ENCODE data around the gene EFNA2. TPM values are rescaled to one million over a fixed set of nuclear protein-coding genes. Genes with fewer than 3 reads are reported as not detected.

EFNA2 gene
- total RNA-seq = not detected in 2 replicates

DNA sequence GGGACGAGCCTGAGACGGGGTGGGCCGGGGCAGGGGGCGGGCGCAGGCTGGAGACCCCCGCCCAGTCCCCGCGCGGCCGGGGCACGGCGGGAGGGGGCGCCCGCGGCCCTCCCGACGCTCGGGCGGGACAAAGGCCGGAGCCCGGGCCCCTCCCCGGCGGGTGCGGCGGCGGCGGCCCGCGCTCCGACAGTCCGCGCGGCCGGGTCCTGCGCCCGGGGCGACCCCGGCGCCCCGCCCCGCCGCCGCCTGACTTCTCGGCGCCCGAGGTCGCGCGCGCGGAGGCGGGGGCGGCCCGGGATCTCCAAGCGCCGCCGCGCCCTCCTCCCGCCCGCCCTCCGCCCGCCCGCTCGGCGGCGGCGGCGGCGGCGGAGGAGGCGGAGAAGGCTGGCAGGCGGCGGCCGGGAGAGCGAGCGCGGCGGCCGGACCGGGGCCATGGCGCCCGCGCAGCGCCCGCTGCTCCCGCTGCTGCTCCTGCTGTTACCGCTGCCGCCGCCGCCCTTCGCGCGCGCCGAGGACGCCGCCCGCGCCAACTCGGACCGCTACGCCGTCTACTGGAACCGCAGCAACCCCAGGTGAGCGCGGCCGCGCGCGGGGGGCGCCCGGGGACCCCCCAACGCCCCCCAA, at the start of gene EFNA2:
TSS of gene EFNA2 (plus strand) at position 137 of the 624 bp plus-strand sequence. CDS start at position 433, 296 bp downstream.
- intact Hi-C loops (cut with micrococcal nuclease) = no loop called here
- peaks cover 10% of the 10 kb centered on the region for H3K4me1 Mint-ChIP-seq
- no peaks in the 10 kb centered on the region for H3K9me3 Mint-ChIP-seq
- no peak for ATAC-seq (ENCODE audit: low read depth)
- H3K36me3 Mint-ChIP-seq (ENCODE audit: low read depth) = no peaks in the 10 kb centered on the region
- no peak within 1 kb of the TSS for H3K27ac Mint-ChIP-seq
- POLR2A ChIA-PET = no interaction called here
- DNase-seq = no peak
- TF ChIP-seq CTCF (IDR thresholded peaks at IDR 0.05) = no peak
- peaks cover 32% of the 10 kb centered on the region for H3K27me3 Mint-ChIP-seq
- peak within 1 kb of the TSS; percentile 70 for H3K4me3 Mint-ChIP-seq
- CTCF ChIA-PET = no interaction called here

DNA sequence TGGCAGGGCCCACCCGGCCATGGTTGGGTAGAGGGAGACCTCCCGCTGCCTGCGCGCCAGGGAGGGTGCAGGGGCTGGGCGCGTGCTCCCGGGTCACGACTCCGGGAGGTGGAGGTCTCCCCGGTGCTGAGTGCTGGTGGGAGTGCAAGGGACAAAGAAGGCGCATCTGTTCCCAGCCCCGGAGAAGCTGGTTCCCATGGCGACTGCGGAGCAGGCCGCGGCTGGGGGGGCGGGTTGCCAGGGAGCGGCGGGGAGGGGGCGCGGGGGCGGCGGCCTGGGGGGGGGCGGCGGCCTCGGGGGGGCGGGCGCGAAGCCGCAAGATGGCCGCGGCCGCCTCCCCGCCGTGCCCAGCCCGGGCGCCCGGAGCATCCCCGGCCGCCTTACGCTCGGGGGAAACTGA, 49.1 kb upstream of the EFNA2 start:
- Mint-ChIP-seq H3K27me3 (peaks cover 7% of the 10 kb centered on the region), H3K4me1 (peaks cover 24% of the 10 kb centered on the region), H3K27ac (no peak overlapping the region), H3K9me3 (no peaks in the 10 kb centered on the region), H3K4me3 (no peak overlapping the region), H3K36me3 (ENCODE audit: low read depth) (no peaks in the 10 kb centered on the region)
- ATAC-seq (ENCODE audit: low read depth) = no peak
- ChIA-PET CTCF (no interaction called here), POLR2A (no interaction called here)
- no peak for DNase-seq
- intact Hi-C loops (cut with micrococcal nuclease) = no loop called here
- TF ChIP-seq CTCF (IDR thresholded peaks at IDR 0.05) = no peak

DNA sequence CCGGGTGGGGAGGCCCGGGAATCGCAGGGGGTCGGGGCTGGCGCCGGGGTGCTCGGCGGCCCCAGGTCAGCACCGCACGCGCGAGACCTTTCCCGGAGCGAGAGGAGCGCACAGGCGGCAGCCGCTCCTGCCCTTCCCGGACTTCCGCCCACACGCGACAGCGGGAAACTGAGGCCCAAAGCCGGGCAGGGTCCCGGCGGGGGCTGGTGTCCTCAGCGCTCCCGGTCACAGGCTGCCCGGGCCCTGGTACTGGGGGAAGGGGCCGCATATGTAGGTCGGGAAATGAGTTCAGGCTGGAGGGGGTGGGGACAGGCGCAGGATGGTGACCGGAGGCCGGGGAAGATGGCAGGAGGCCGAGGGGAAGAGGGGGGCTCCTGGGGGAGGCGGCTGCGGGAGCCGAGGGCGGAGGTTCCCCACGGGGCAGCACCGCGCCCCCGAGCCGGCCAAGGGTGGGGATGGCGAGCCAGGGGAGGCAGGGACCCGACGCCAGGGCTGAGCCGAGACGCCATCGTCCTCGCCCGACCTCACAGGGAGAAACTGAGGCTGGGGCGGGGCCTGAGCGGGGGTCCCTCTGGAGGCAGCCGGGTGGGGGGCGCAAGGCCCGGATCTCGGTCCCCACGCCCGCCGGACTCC, 48.5 kb upstream of the EFNA2 start:
- DNase-seq = no peak
- intact Hi-C loops (cut with micrococcal nuclease) = no loop called here
- Mint-ChIP-seq H3K4me3 (peak overlapping the region; percentile 38), H3K36me3 (ENCODE audit: low read depth) (no peaks in the 10 kb centered on the region), H3K27ac (no peak overlapping the region), H3K4me1 (peaks cover 26% of the 10 kb centered on the region), H3K9me3 (no peaks in the 10 kb centered on the region), H3K27me3 (peaks cover 7% of the 10 kb centered on the region)
- no peak for TF ChIP-seq CTCF (IDR thresholded peaks at IDR 0.05)
- ChIA-PET POLR2A (no interaction called here), CTCF (no interaction called here)
- no peak for ATAC-seq (ENCODE audit: low read depth)

- H3K9me3 Mint-ChIP-seq = no peaks in the 10 kb centered on the region
- peaks cover 7% of the 10 kb centered on the region for H3K27me3 Mint-ChIP-seq
- peak; percentile 39 for DNase-seq
- TF ChIP-seq CTCF (IDR thresholded peaks at IDR 0.05) = no peak
- ChIA-PET POLR2A (interaction anchor here (0.8 to 10.1 kb wide), 2 partner anchors 26 to 374 kb away, joined by 3 to 824 read pairs; partner anchors contain the start of gene CIRBP), CTCF (no interaction called here)
- H3K27ac Mint-ChIP-seq = no peak within 1 kb of the TSS
- H3K36me3 Mint-ChIP-seq (ENCODE audit: low read depth) = no peaks in the 10 kb centered on the region
- no peak for ATAC-seq (ENCODE audit: low read depth)
- intact Hi-C loops (cut with micrococcal nuclease) = no loop called here
- H3K4me1 Mint-ChIP-seq = peaks cover 33% of the 10 kb centered on the region
- peak within 1 kb of the TSS; percentile 79 for H3K4me3 Mint-ChIP-seq
These were observed 47.8 kb upstream of the EFNA2 start, which contains the start of gene CBARP for GRCh38 chr19:1237754-1238368. TSS of gene CBARP (minus strand) at chr19:1238005. CDS start at chr19:1236100, 1,905 bp downstream.
